Activated naive CD4-positive, alpha-beta T cell treated with anti-CD3 and anti-CD28 coated beads for 36 hours (primary cell): ENCODE results near the gene DEFB123. TPM values are rescaled to one million over a fixed set of nuclear protein-coding genes. Genes with fewer than 3 reads are reported as not detected.
"Not testable (repeated sequence)": the region's sequence is repeated elsewhere in the genome, so short reads cannot be mapped to it uniquely, and the experiment has no call there.

ENCODE experiments used
- CTCF ChIA-PET: fragments of 350-600 bp; sonication (Branson Sonifier 250); formaldehyde crosslinking; loops from one replicate; lab custom pipeline; 2021; ENCODE audit warnings: antibody characterized with exemption; lab: Charles Lee
- DNase-seq: peaks from one replicate; pipeline ENCODE4 v3.0.0-alpha.2; 2020
- H3K27ac Mint-ChIP-seq: one replicate; pipeline ENCODE4 v1.8.0; 2021; ENCODE audit warnings: mild to moderate bottlenecking, mixed read lengths
- H3K27me3 Mint-ChIP-seq: one replicate; pipeline ENCODE4 v1.8.0; 2021; ENCODE audit warnings: low read depth, mixed read lengths
- H3K36me3 Mint-ChIP-seq: one replicate; pipeline ENCODE4 v1.8.0; 2021; ENCODE audit warnings: low read depth, mixed read lengths
- H3K4me1 Mint-ChIP-seq: one replicate; pipeline ENCODE4 v1.8.0; 2021; ENCODE audit warnings: low read depth, mixed read lengths
- H3K4me3 Mint-ChIP-seq: one replicate; pipeline ENCODE4 v1.8.0; 2021; ENCODE audit warnings: mild to moderate bottlenecking, moderate library complexity, mixed read lengths
- H3K9me3 Mint-ChIP-seq: one replicate; pipeline ENCODE4 v1.8.0; 2021; ENCODE audit warnings: mixed read lengths
- intact Hi-C: fragments of 100-400 bp; cut with micrococcal nuclease; formaldehyde crosslinking; loops from one replicate; pipeline ENCODE4 v1.15.1; 2023
- total RNA-seq, 2 experiments: library from RNA; stranded (reverse); gene quantifications; one replicate each; pipeline ENCODE4 v1.2.3, GENCODE V29; 2021

Gene DEFB123
- not detected for total RNA-seq

GRCh38 chr20:31440012-31440659 is at the start of gene DEFB123:
DEFB123 (plus strand) TSS chr20:31440632; CDS start chr20:31440699, 67 bp downstream.
- H3K9me3 Mint-ChIP-seq = no peaks in the 10 kb centered on the region
- H3K4me3 Mint-ChIP-seq = no peak within 1 kb of the TSS
- no peaks in the 10 kb centered on the region for H3K4me1 Mint-ChIP-seq
- no peaks in the 10 kb centered on the region for H3K36me3 Mint-ChIP-seq
- H3K27me3 Mint-ChIP-seq = peaks cover 4% of the 10 kb centered on the region
- CTCF ChIA-PET = interaction anchor here (0.7 to 1.4 kb wide), 7 partner anchors 9 to 101 kb away, joined by 3 to 4 read pairs (median 3); no protein-coding TSS in a partner anchor
- H3K27ac Mint-ChIP-seq = no peak within 1 kb of the TSS
- peak; percentile 7 for DNase-seq
- intact Hi-C loops = no loop called here

- DNase-seq = no peak
- CTCF ChIA-PET = interaction anchor here (0.8 kb wide), 1 partner anchor 1917 kb away, joined by 3 read pairs; no protein-coding TSS in a partner anchor
- Mint-ChIP-seq H3K36me3 (no peaks in the 10 kb centered on the region), H3K9me3 (no peaks in the 10 kb centered on the region), H3K4me3 (no peak overlapping the region), H3K27ac (no peak overlapping the region), H3K27me3 (peaks cover 13% of the 10 kb centered on the region), H3K4me1 (no peaks in the 10 kb centered on the region)
- intact Hi-C loops = no loop called here
Observed at GRCh38 chr20:31392836-31393235, 47.6 kb upstream of the DEFB123 start.

- CTCF ChIA-PET = interaction anchor here (1.4 kb wide), 1 partner anchor 66 kb away, joined by 4 read pairs; no protein-coding TSS in a partner anchor
Observed at GRCh38 chr20:31394900-31395299, 45.5 kb upstream of the DEFB123 start.

DNA sequence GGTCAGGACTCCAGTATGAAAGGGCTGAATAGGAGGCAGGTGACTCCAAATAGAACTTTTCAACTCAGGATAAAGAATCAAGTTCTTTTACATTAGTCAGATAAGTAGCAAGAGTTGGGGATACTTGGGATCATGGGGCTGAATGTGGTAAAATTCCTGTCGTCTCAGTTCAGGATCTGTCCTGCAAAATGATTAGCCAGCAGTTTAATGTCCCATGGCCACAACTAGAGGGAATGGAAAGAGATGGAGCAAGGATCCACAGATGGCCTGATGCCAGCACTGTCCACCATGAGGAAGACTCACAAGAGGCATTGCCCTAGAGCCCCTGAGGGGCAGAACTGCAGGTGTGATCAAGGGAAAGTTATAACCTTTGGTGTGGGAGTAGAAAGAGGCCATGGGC is 36.5 kb upstream of the DEFB123 start:
- Mint-ChIP-seq H3K27me3 (peaks cover 10% of the 10 kb centered on the region), H3K4me3 (no peak overlapping the region), H3K4me1 (no peaks in the 10 kb centered on the region), H3K27ac (no peak overlapping the region), H3K9me3 (no peaks in the 10 kb centered on the region), H3K36me3 (no peaks in the 10 kb centered on the region)
- DNase-seq = no peak
- intact Hi-C loops = no loop called here
- CTCF ChIA-PET = interaction anchor here (0.6 kb wide), 1 partner anchor 1578 kb away, joined by 3 read pairs; no protein-coding TSS in a partner anchor

More at GRCh38 chr20:31394900-31395299, 45.5 kb upstream of the DEFB123 start:
- Mint-ChIP-seq H3K4me1 (no peaks in the 10 kb centered on the region), H3K27ac (no peak overlapping the region), H3K4me3 (no peak overlapping the region), H3K27me3 (peaks cover 11% of the 10 kb centered on the region), H3K9me3 (no peaks in the 10 kb centered on the region), H3K36me3 (no peaks in the 10 kb centered on the region)
- no peak for DNase-seq
- intact Hi-C loops = no loop called here

DNA sequence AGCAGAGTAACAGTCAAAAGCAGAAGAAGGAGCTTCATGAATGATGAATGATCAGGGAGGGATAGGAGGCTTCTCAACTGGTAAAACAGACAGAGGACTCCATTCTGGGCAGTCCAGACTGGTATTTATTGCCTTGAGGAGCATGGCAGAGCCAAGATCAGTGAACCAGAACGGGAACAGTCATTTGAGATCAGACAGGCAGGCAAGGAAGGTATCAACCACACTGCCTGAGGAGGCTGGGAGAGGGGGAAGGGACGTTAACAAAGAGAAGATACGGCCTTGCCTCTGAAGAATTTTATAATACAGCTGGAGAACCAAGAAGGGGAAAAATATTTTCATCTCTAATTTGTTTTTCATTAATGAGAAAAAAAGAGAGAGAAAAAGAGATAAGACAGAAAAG is 34.3 kb upstream of the DEFB123 start, which contains the start of gene DEFB121:
Gene DEFB121 (minus strand): TSS at position 101 of the 400 bp plus-strand sequence. CDS start 63 bp downstream, at position 38.
- Mint-ChIP-seq H3K36me3 (no peaks in the 10 kb centered on the region), H3K4me1 (no peaks in the 10 kb centered on the region), H3K4me3 (no peak within 1 kb of the TSS), H3K27me3 (peaks cover 8% of the 10 kb centered on the region), H3K9me3 (peaks cover 2% of the 10 kb centered on the region), H3K27ac (no peak within 1 kb of the TSS)
- DNase-seq = no peak
- intact Hi-C loops = no loop called here
- CTCF ChIA-PET = no interaction called here

GRCh38 chr20:31410011-31410410 is 30.4 kb upstream of the DEFB123 start:
- CTCF ChIA-PET = no interaction called here
- peaks cover 2% of the 10 kb centered on the region for H3K9me3 Mint-ChIP-seq
- no peak overlapping the region for H3K27ac Mint-ChIP-seq
- no peaks in the 10 kb centered on the region for H3K4me1 Mint-ChIP-seq
- no peak overlapping the region for H3K4me3 Mint-ChIP-seq
- intact Hi-C loops = no loop called here
- no peaks in the 10 kb centered on the region for H3K36me3 Mint-ChIP-seq
- peaks cover 4% of the 10 kb centered on the region for H3K27me3 Mint-ChIP-seq
- no peak for DNase-seq

GRCh38 chr20:31414381-31414780 is 26.1 kb upstream of the DEFB123 start:
- intact Hi-C loops = no loop called here
- peaks cover 2% of the 10 kb centered on the region for H3K9me3 Mint-ChIP-seq
- H3K4me3 Mint-ChIP-seq = no peak overlapping the region
- CTCF ChIA-PET = interaction anchor here (3.6 kb wide), 1 partner anchor 88 kb away, joined by 16 read pairs; no protein-coding TSS in a partner anchor
- DNase-seq = no peak
- H3K4me1 Mint-ChIP-seq = no peaks in the 10 kb centered on the region
- peaks cover 2% of the 10 kb centered on the region for H3K27me3 Mint-ChIP-seq
- no peak overlapping the region for H3K27ac Mint-ChIP-seq
- no peaks in the 10 kb centered on the region for H3K36me3 Mint-ChIP-seq

GRCh38 chr20:31415653-31416052 is 24.8 kb upstream of the DEFB123 start:
- Mint-ChIP-seq H3K27ac (no peak overlapping the region), H3K4me3 (no peak overlapping the region), H3K27me3 (peaks cover 2% of the 10 kb centered on the region), H3K4me1 (no peaks in the 10 kb centered on the region), H3K9me3 (no peaks in the 10 kb centered on the region), H3K36me3 (no peaks in the 10 kb centered on the region)
- intact Hi-C loops = no loop called here
- CTCF ChIA-PET = interaction anchor here (3.6 kb wide), 1 partner anchor 87 kb away, joined by 16 read pairs; no protein-coding TSS in a partner anchor
- DNase-seq = no peak

DNA sequence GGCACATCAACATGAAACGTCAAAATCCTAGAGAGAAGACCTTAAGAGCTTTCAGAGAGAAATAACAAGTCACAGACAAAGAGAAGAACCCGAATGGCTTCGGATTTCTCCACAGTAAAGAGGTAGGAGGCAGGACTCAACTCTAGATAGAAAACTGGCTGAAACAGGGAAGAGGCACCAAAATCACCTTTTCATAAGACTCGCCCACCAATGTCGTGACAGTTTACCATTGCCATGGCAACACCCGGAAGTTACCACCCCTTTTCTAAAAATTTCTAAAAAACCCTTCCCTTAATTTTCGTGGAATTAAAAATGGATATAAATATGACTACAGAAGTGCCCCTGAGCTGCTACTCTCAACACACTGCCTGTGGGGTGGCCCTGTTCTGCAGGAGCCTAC is 22.1 kb upstream of the DEFB123 start:
- DNase-seq = no peak
- Mint-ChIP-seq H3K27ac (no peak overlapping the region), H3K4me1 (no peaks in the 10 kb centered on the region), H3K4me3 (no peak overlapping the region), H3K36me3 (no peaks in the 10 kb centered on the region), H3K27me3 (peaks cover 2% of the 10 kb centered on the region), H3K9me3 (no peaks in the 10 kb centered on the region)
- intact Hi-C loops = no loop called here
- CTCF ChIA-PET = no interaction called here

GRCh38 chr20:31425797-31426196 is 14.6 kb upstream of the DEFB123 start:
- Mint-ChIP-seq H3K4me3 (no peak overlapping the region), H3K9me3 (peaks cover 2% of the 10 kb centered on the region), H3K36me3 (no peaks in the 10 kb centered on the region), H3K4me1 (no peaks in the 10 kb centered on the region), H3K27me3 (peaks cover 2% of the 10 kb centered on the region), H3K27ac (no peak overlapping the region)
- intact Hi-C loops = no loop called here
- CTCF ChIA-PET = no interaction called here
- no peak for DNase-seq

GRCh38 chr20:31426891-31427551 is 13.4 kb upstream of the DEFB123 start:
- CTCF ChIA-PET, H3K27me3 Mint-ChIP-seq, H3K27ac Mint-ChIP-seq, H3K9me3 Mint-ChIP-seq, H3K36me3 Mint-ChIP-seq, intact Hi-C loops, H3K4me3 Mint-ChIP-seq, H3K4me1 Mint-ChIP-seq, DNase-seq: not testable (repeated sequence)

DNA sequence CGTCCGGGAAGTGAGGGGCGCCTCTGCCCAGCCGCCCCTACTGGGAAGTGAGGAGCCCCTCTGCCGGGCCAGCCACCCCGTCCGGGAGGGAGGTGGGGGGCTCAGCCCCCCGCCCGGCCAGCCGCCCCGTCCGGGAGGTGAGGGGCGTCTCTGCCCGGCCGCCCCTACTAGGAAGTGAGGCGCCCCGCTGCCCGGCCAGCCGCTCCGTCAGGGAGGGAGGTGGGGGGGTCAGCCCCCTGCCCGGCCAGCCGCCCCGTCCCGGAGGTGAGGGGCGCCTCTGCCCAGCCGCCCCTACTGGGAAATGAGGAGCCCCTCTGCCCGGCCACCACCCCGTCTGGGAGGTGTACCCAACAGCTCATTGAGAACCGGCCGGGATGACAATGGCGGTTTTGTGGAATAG is 12.9 kb upstream of the DEFB123 start:
- CTCF ChIA-PET, DNase-seq, H3K9me3 Mint-ChIP-seq, H3K27ac Mint-ChIP-seq, H3K36me3 Mint-ChIP-seq, H3K27me3 Mint-ChIP-seq, intact Hi-C loops, H3K4me3 Mint-ChIP-seq, H3K4me1 Mint-ChIP-seq: not testable (repeated sequence)
